Measurements from ENCODE around the gene SLC5A3. TPM values are rescaled to one million over a fixed set of nuclear protein-coding genes. Genes with fewer than 3 reads are reported as not detected.
A peak's percentile ranks its signal among the peaks of the same experiment; 100 is the strongest.

SLC5A3 gene
- total RNA-seq, 1 donor from 2014 or later: 23.3 TPM

DNA sequence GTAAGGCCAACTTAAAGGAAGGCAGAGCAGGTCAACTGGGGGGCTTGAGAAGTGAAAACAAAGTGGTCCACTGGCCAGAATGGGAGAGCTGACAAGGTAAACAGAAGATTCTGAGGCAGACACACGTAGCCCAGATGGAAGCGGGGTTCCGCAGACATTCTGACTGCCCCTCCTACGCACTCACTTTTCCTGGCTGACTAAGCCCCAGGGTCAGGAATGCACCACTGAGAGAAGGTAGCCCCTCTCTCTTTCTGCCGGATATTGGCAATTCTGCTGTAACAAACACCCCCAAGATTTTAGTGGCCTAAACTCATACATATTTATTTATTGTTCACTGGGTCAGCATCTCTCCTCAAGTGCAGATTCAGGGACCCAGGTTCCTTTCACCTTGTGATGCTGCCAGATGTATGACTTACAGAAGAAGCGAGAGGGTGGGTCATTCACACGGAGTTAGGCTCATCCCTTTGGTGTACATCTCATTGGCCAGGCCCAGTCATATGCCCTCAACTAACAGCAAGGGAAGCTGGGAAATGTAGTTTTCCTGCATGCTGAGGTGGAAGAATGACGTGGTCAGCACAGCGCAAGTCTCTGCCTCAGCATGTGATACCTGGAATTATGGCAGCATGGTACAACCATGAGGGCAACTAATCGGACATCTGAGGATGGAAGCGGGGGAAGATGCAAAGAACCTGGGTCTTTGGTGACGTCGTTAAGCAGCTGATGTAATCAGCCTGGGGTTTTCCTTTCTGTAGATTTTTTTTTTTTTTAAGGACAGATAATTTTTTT, 43.4 kb upstream of the SLC5A3 start:
- H3K27ac Mint-ChIP-seq: peak overlapping the region; percentile 7
- H3K4me3 Mint-ChIP-seq (ENCODE audit: low read depth): no peak overlapping the region
- DNase-seq (ENCODE audit: low spot score, unreplicated experiment): no peak
- peaks cover 12% of the 10 kb centered on the region for H3K4me1 Mint-ChIP-seq (ENCODE audit: low read depth)
- no peaks in the 10 kb centered on the region for H3K27me3 Mint-ChIP-seq
- TF ChIP-seq, protein P1, sequence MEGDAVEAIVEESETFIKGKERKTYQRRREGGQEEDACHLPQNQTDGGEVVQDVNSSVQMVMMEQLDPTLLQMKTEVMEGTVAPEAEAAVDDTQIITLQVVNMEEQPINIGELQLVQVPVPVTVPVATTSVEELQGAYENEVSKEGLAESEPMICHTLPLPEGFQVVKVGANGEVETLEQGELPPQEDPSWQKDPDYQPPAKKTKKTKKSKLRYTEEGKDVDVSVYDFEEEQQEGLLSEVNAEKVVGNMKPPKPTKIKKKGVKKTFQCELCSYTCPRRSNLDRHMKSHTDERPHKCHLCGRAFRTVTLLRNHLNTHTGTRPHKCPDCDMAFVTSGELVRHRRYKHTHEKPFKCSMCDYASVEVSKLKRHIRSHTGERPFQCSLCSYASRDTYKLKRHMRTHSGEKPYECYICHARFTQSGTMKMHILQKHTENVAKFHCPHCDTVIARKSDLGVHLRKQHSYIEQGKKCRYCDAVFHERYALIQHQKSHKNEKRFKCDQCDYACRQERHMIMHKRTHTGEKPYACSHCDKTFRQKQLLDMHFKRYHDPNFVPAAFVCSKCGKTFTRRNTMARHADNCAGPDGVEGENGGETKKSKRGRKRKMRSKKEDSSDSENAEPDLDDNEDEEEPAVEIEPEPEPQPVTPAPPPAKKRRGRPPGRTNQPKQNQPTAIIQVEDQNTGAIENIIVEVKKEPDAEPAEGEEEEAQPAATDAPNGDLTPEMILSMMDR (IDR thresholded peaks at IDR 0.05; ENCODE audit: unreplicated experiment): no peak
- H3K9me3 Mint-ChIP-seq (ENCODE audit: low read depth): peaks cover 5% of the 10 kb centered on the region
- no peaks in the 10 kb centered on the region for H3K36me3 Mint-ChIP-seq (ENCODE audit: insufficient read depth)

GRCh38 chr21:34031835-34032370, 41.5 kb upstream of the SLC5A3 start:
- H3K4me1 Mint-ChIP-seq (ENCODE audit: low read depth): peaks cover 12% of the 10 kb centered on the region
- no peak overlapping the region for H3K4me3 Mint-ChIP-seq (ENCODE audit: low read depth)
- TF ChIP-seq, protein P1 (IDR thresholded peaks at IDR 0.05; ENCODE audit: unreplicated experiment): no peak
- H3K9me3 Mint-ChIP-seq (ENCODE audit: low read depth): peaks cover 9% of the 10 kb centered on the region
- no peaks in the 10 kb centered on the region for H3K27me3 Mint-ChIP-seq
- no peaks in the 10 kb centered on the region for H3K36me3 Mint-ChIP-seq (ENCODE audit: insufficient read depth)
- no peak for DNase-seq (ENCODE audit: low spot score, unreplicated experiment)
- peak overlapping the region; percentile 7 for H3K27ac Mint-ChIP-seq

- H3K9me3 Mint-ChIP-seq (ENCODE audit: low read depth): peaks cover 6% of the 10 kb centered on the region
- no peak overlapping the region for H3K4me3 Mint-ChIP-seq (ENCODE audit: low read depth)
- no peaks in the 10 kb centered on the region for H3K36me3 Mint-ChIP-seq (ENCODE audit: insufficient read depth)
- TF ChIP-seq, protein P1 (IDR thresholded peaks at IDR 0.05; ENCODE audit: unreplicated experiment): no peak
- peaks cover 4% of the 10 kb centered on the region for H3K27me3 Mint-ChIP-seq
- no peak overlapping the region for H3K27ac Mint-ChIP-seq
- peaks cover 13% of the 10 kb centered on the region for H3K4me1 Mint-ChIP-seq (ENCODE audit: low read depth)
- no peak for DNase-seq (ENCODE audit: low spot score, unreplicated experiment)
Observed at GRCh38 chr21:34034369-34035014, 38.9 kb upstream of the SLC5A3 start.

- peaks cover 4% of the 10 kb centered on the region for H3K9me3 Mint-ChIP-seq (ENCODE audit: low read depth)
- no peak overlapping the region for H3K4me3 Mint-ChIP-seq (ENCODE audit: low read depth)
- TF ChIP-seq, protein P1 (IDR thresholded peaks at IDR 0.05; ENCODE audit: unreplicated experiment): no peak
- no peak for DNase-seq (ENCODE audit: low spot score, unreplicated experiment)
- peaks cover 15% of the 10 kb centered on the region for H3K4me1 Mint-ChIP-seq (ENCODE audit: low read depth)
- peaks cover 4% of the 10 kb centered on the region for H3K27me3 Mint-ChIP-seq
- no peak overlapping the region for H3K27ac Mint-ChIP-seq
- H3K36me3 Mint-ChIP-seq (ENCODE audit: insufficient read depth): no peaks in the 10 kb centered on the region
Observed at GRCh38 chr21:34035619-34036354, 37.6 kb upstream of the SLC5A3 start.
